Spleen (tissue), 11 donors: ENCODE data around the gene DNAI2. TPM values are rescaled to one million over a fixed set of nuclear protein-coding genes. Genes with fewer than 3 reads are reported as not detected.

Experiments
- DNase-seq: peaks from one replicate; pipeline ENCODE4 v3.0.0-alpha.2; 2020
- H3K27ac ChIP-seq, 8 donors: fragments of 200-600 bp; sonication (generic) in 7 of 8; 1 replicate in 4 of 8; 2 replicates in 4 of 8; pipeline versions ENCODE4 v1.5.0 to v1.8.0; 2016 to 2021; ENCODE audit warnings: inconsistent platforms in 4 of 8, mild to moderate bottlenecking in 4 of 8, moderate library complexity in 1 of 8
- H3K27me3 ChIP-seq, 7 donors: fragments of 200-600 bp; sonication (generic) in 6 of 7; replicated peaks in 1 of 7; 1 replicate in 4 of 7; 2 replicates in 3 of 7; pipeline versions ENCODE4 v1.5.0 to v1.8.0; 2016 to 2021; ENCODE audit warnings: inconsistent platforms in 3 of 7, mild to moderate bottlenecking in 1 of 7
- H3K36me3 ChIP-seq, 6 donors: fragments of 200-600 bp; sonication (generic) in 5 of 6; 1 replicate in 4 of 6; 2 replicates in 2 of 6; pipeline versions ENCODE4 v1.5.0 to v1.8.0; 2016 to 2021; ENCODE audit warnings: inconsistent platforms in 2 of 6
- H3K4me1 ChIP-seq, 6 donors: fragments of 200-600 bp; sonication (generic) in 5 of 6; 1 replicate in 3 of 6; 2 replicates in 3 of 6; pipeline versions ENCODE4 v1.5.0 to v1.8.0; 2016 to 2021; ENCODE audit warnings: inconsistent platforms in 3 of 6
- H3K4me3 ChIP-seq, 8 donors: fragments of 200-600 bp; sonication (generic) in 7 of 8; 1 replicate in 4 of 8; 2 replicates in 4 of 8; pipeline versions ENCODE4 v1.5.0 to v1.8.0; 2016 to 2021; ENCODE audit warnings: inconsistent platforms in 4 of 8, mild to moderate bottlenecking in 4 of 8, moderate library complexity in 2 of 8
- H3K9me3 ChIP-seq, 8 donors: fragments of 200-600 bp; sonication (generic) in 7 of 8; 1 replicate in 4 of 8; 2 replicates in 4 of 8; pipeline versions ENCODE4 v1.5.0 to v1.8.0; 2016 to 2021; ENCODE audit warnings: inconsistent platforms in 4 of 8
- POLR2A ChIP-seq, 3 donors: fragments of 450-650 bp; IDR thresholded peaks; one replicate each; pipeline ENCODE4 v1.5.1; 2017; ENCODE audit warnings: antibody characterized with exemption in 3 of 3, mild to moderate bottlenecking in 1 of 3
- POLR2AphosphoS5 ChIP-seq, 3 donors: sonication (generic); formaldehyde crosslinking; IDR thresholded peaks; one replicate each; pipeline ENCODE4 v1.5.1; 2017; ENCODE audit warnings: antibody characterized with exemption in 3 of 3
- WGBS, 5 donors: extraction: QIAGEN DNeasy Blood & Tissue Kit in 3 of 5; methylation state at CpG; one replicate each; pipeline versions ENCODE4 v1.1.5 to v1.1.7; 2013 to 2018; 5-methylcytosine and 5-hydroxymethylcytosine counted together
- intact Hi-C: fragments of 100-400 bp; cut with DNase I; formaldehyde crosslinking; loops from one replicate; pipeline ENCODE4 v1.15.0; 2023; ENCODE audit warnings: low total_unique reads
- polyA plus RNA-seq, 3 donors: library from polyadenylated mRNA; stranded (reverse); fragments of 200-250 nt; gene quantifications; one replicate each; pipeline ENCODE4 v1.2.1, GENCODE V29; 2013
- total RNA-seq, 7 donors: library from RNA; depleted of rRNA in 3 of 7; stranded (reverse); fragments of >200 nt in 3 of 7; fragmentation: NEBNext Ultra II Directional in 4 of 7; extraction: Animal tissue kit (Norgen Biotek cat#: 25700) in 4 of 7; gene quantifications; one replicate each; pipeline versions ENCODE4 v1.1.0 to v1.2.1, GENCODE V29; 2016 to 2021
- TF ChIP-seq, protein P1 (sequence below), 11 experiments: fragments of 200-600 bp in 7 of 11; fragments of 450-650 bp in 4 of 11; sonication (generic) in 4 of 11; IDR thresholded peaks in 8 of 11; conservative IDR thresholded peaks in 3 of 11; 1 replicate in 7 of 11; 2 replicates in 4 of 11; pipeline versions ENCODE4 v1.4.0 to v1.8.0; 2016 to 2021; ENCODE audit warnings: antibody characterized with exemption in 11 of 11, inconsistent platforms in 4 of 11, mild to moderate bottlenecking in 1 of 11
- donor health status: healthy with polysubstance abuse.
- donor health status: DM: no; HTN: no; CAD: no; lungs with moderate emphysema.
- donor health status: DM: no; HTN: no; CAD: no.
- donor health status: Bipolar disorder and iron deficiency.
- donor health status: healthy.
- donor health status: DM: no; HTN: no; CAD: no.
- donor health status: DM: yes; HTN: yes; CAD: no.

Gene DNAI2
- total and polyA plus RNA-seq, 10 donors: 0.23 to 0.72 (median 0.35) TPM; not detected in 5

DNA sequence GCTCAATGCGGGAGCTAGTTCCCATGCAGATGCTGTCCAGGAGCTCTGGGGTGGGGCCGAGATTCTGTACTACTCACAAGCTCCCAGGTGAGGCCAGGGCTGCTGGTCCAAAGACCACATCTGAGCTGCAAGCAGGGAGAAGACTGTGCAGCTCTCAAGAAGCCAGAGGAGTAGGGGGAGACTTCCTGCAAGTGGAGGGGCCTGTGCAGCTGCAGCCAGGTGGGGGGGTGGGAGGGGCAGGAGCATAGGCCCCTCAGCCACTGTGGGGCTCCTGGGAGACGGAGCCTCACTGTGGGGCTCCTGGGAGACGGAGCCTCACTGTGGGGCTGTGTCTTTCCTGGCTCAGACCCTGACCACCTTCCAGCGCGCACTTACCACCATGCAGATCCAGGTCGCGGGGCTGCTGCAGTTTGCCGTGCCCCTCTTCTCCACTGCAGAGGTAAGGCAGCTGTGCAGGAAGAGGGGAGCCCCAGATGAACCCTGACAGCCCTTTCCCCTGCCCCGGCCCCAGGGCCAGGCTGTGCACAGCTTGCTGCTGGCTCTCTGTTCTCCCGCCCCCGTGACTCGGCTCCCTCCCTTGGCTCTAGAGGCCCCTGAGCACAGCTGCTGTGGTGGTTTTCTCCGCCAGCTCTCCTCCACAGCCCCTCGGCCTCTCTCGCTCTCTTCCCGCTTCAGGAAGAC lies 24.3 kb upstream of the DNAI2 start:
- TF ChIP-seq, protein P1, sequence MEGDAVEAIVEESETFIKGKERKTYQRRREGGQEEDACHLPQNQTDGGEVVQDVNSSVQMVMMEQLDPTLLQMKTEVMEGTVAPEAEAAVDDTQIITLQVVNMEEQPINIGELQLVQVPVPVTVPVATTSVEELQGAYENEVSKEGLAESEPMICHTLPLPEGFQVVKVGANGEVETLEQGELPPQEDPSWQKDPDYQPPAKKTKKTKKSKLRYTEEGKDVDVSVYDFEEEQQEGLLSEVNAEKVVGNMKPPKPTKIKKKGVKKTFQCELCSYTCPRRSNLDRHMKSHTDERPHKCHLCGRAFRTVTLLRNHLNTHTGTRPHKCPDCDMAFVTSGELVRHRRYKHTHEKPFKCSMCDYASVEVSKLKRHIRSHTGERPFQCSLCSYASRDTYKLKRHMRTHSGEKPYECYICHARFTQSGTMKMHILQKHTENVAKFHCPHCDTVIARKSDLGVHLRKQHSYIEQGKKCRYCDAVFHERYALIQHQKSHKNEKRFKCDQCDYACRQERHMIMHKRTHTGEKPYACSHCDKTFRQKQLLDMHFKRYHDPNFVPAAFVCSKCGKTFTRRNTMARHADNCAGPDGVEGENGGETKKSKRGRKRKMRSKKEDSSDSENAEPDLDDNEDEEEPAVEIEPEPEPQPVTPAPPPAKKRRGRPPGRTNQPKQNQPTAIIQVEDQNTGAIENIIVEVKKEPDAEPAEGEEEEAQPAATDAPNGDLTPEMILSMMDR (IDR thresholded peaks at IDR 0.05 in 8 of 11, conservative IDR thresholded peaks at IDR 0.05 in 3 of 11): no peak
- no peak for TF ChIP-seq POLR2A (IDR thresholded peaks at IDR 0.05)
- TF ChIP-seq POLR2AphosphoS5 (IDR thresholded peaks at IDR 0.05): no peak
- Histone ChIP-seq H3K4me3 (no peak overlapping the region), H3K27me3 (no peaks in the 10 kb centered on the region), H3K27ac (no peak overlapping the region), H3K4me1 (no peaks in the 10 kb centered on the region), H3K36me3 (peaks cover 0 to 61% (median 0%) of the 10 kb centered on the region in 6 donors), H3K9me3 (no peaks in the 10 kb centered on the region)
- 43 to 80% (median 70%) methylated on average over 15 to 17 of the region's 17 CpGs for WGBS, 5 donors
- intact Hi-C loops: no loop called here
- DNase-seq: no peak

DNA sequence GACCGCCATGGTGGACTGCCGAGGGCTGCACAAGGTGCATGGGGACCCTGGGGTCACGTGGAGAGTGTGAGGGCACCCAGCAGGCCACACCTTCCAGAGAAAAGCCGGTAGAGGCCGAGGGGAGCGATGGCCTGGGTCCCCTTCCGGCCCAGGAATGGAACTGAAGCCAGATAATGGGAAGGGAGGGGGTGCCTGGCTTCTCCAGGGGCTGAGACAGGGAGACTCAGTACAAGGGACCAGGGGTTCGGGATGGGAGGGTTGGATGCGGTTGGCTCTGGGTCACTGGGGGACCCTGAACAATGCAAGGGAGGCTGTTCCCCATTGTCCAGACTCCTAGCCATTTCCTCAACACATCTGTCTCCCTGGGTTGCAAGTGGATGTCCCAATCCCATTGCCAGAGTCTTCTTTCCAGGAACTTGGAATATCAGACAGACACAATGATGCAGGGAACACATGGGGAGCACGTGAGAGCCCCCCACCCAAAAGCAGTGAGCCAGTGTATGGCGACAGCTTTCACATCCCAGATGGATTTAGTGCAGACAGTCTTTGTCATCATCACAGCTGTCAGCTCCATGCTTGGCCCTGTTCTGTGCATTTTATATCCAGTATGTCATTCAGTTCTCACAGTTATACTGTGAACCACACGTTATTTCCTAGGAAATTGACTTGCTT lies 23.6 kb upstream of the DNAI2 start:
- Histone ChIP-seq H3K9me3 (no peaks in the 10 kb centered on the region), H3K27ac (no peak overlapping the region), H3K36me3 (peaks cover 0 to 59% (median 0%) of the 10 kb centered on the region in 6 donors), H3K4me1 (no peaks in the 10 kb centered on the region), H3K4me3 (no peak overlapping the region), H3K27me3 (no peaks in the 10 kb centered on the region)
- intact Hi-C loops: no loop called here
- 62 to 95% (median 83%) methylated on average over 12 of the region's 12 CpGs for WGBS, 5 donors
- TF ChIP-seq POLR2AphosphoS5 (IDR thresholded peaks at IDR 0.05): no peak
- TF ChIP-seq, protein P1 (IDR thresholded peaks at IDR 0.05 in 8 of 11, conservative IDR thresholded peaks at IDR 0.05 in 3 of 11): no peak
- TF ChIP-seq POLR2A (IDR thresholded peaks at IDR 0.05): no peak
- no peak for DNase-seq

- intact Hi-C loops: no loop called here
- DNase-seq: no peak
- Histone ChIP-seq H3K27ac (no peak overlapping the region), H3K4me3 (no peak overlapping the region), H3K36me3 (peaks cover 0 to 65% (median 0%) of the 10 kb centered on the region in 6 donors), H3K4me1 (no peaks in the 10 kb centered on the region), H3K27me3 (no peaks in the 10 kb centered on the region), H3K9me3 (no peaks in the 10 kb centered on the region)
- TF ChIP-seq, protein P1 (IDR thresholded peaks at IDR 0.05 in 8 of 11, conservative IDR thresholded peaks at IDR 0.05 in 3 of 11): no peak
- TF ChIP-seq POLR2A (IDR thresholded peaks at IDR 0.05) (no peak), POLR2AphosphoS5 (IDR thresholded peaks at IDR 0.05) (no peak)
- 84 to 96% (median 90%) methylated on average over 7 to 8 of the region's 8 CpGs for WGBS, 5 donors
Measured at GRCh38 chr17:74251051-74251450, 23.0 kb upstream of the DNAI2 start.

- Histone ChIP-seq H3K4me3 (no peak overlapping the region), H3K4me1 (no peaks in the 10 kb centered on the region), H3K36me3 (peaks cover 0 to 70% (median 0%) of the 10 kb centered on the region in 6 donors), H3K27ac (no peak overlapping the region), H3K9me3 (no peaks in the 10 kb centered on the region), H3K27me3 (no peaks in the 10 kb centered on the region)
- intact Hi-C loops: no loop called here
- DNase-seq: no peak
- 89 to 96% (median 93%) methylated on average over 6 of the region's 6 CpGs for WGBS, 5 donors
- TF ChIP-seq POLR2A (IDR thresholded peaks at IDR 0.05): no peak
Measured at GRCh38 chr17:74251569-74251968, 22.5 kb upstream of the DNAI2 start.
